Colonic mucosa (tissue), 4 donors: ENCODE results near the gene POP5. TPM values are rescaled to one million over a fixed set of nuclear protein-coding genes. Genes with fewer than 3 reads are reported as not detected.

Experiments
- DNase-seq: peaks from one replicate; pipeline ENCODE4 v3.0.0-alpha.2; 2020
- H3K27ac ChIP-seq: fragments of 200-600 bp; one replicate; pipeline ENCODE4 v1.8.0; 2021
- H3K27me3 ChIP-seq: fragments of 200-600 bp; one replicate; pipeline ENCODE4 v1.8.0; 2021
- H3K36me3 ChIP-seq: fragments of 200-600 bp; one replicate; pipeline ENCODE4 v1.8.0; 2021
- H3K4me1 ChIP-seq: fragments of 200-600 bp; one replicate; pipeline ENCODE4 v1.8.0; 2021; ENCODE audit warnings: mild to moderate bottlenecking
- H3K4me3 ChIP-seq: fragments of 200-600 bp; one replicate; pipeline ENCODE4 v1.8.0; 2021
- H3K9ac ChIP-seq, 2 donors: one replicate each; pipeline ENCODE4 v1.7.0; 2013; ENCODE audit warnings: control low read depth in 2 of 2, low read depth in 2 of 2, low read length in 2 of 2
- H3K9me3 ChIP-seq: fragments of 200-600 bp; one replicate; pipeline ENCODE4 v1.8.0; 2021
- intact Hi-C: fragments of 100-400 bp; cut with DNase I; formaldehyde crosslinking; loops from one replicate; pipeline ENCODE4 v1.14.1; 2022
- total RNA-seq, 2 donors: library from RNA; stranded (reverse); fragmentation: NEBNext Ultra II Directional in 1 of 2; extraction: Animal tissue kit (Norgen Biotek cat#: 25700) in 1 of 2; gene quantifications; one replicate each; pipeline ENCODE4 v1.2.1, GENCODE V29; 2021
- TF ChIP-seq, protein P1 (sequence below): fragments of 200-600 bp; IDR thresholded peaks from one replicate; pipeline ENCODE4 v1.8.0; 2022; ENCODE audit warnings: antibody characterized with exemption, mild to moderate bottlenecking
- donor health status: healthy.
- donor health status: DM: no; HTN: no; CAD: no.
- donor health status: DM: no; HTN: no; CAD: no.

The POP5 gene
- total RNA-seq, 2 donors from 2014 or later, result 22.8 to 77.7 TPM

- intact Hi-C loops, result loop anchor here (10.0 kb wide), 1 partner anchor 505 kb away; no protein-coding TSS in a partner anchor
- H3K9me3 ChIP-seq, result no peaks in the 10 kb centered on the region
- no peak overlapping the region for H3K4me3 ChIP-seq
- no peak overlapping the region for H3K27ac ChIP-seq
- no peaks in the 10 kb centered on the region for H3K36me3 ChIP-seq
- TF ChIP-seq, protein P1, sequence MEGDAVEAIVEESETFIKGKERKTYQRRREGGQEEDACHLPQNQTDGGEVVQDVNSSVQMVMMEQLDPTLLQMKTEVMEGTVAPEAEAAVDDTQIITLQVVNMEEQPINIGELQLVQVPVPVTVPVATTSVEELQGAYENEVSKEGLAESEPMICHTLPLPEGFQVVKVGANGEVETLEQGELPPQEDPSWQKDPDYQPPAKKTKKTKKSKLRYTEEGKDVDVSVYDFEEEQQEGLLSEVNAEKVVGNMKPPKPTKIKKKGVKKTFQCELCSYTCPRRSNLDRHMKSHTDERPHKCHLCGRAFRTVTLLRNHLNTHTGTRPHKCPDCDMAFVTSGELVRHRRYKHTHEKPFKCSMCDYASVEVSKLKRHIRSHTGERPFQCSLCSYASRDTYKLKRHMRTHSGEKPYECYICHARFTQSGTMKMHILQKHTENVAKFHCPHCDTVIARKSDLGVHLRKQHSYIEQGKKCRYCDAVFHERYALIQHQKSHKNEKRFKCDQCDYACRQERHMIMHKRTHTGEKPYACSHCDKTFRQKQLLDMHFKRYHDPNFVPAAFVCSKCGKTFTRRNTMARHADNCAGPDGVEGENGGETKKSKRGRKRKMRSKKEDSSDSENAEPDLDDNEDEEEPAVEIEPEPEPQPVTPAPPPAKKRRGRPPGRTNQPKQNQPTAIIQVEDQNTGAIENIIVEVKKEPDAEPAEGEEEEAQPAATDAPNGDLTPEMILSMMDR, result no peak
- H3K27me3 ChIP-seq, result no peaks in the 10 kb centered on the region
- no peak overlapping the region for H3K9ac ChIP-seq
- no peaks in the 10 kb centered on the region for H3K4me1 ChIP-seq
- no peak for DNase-seq
Measured at GRCh38 chr12:120599672-120600552, 18.7 kb upstream of the POP5 start.

DNA sequence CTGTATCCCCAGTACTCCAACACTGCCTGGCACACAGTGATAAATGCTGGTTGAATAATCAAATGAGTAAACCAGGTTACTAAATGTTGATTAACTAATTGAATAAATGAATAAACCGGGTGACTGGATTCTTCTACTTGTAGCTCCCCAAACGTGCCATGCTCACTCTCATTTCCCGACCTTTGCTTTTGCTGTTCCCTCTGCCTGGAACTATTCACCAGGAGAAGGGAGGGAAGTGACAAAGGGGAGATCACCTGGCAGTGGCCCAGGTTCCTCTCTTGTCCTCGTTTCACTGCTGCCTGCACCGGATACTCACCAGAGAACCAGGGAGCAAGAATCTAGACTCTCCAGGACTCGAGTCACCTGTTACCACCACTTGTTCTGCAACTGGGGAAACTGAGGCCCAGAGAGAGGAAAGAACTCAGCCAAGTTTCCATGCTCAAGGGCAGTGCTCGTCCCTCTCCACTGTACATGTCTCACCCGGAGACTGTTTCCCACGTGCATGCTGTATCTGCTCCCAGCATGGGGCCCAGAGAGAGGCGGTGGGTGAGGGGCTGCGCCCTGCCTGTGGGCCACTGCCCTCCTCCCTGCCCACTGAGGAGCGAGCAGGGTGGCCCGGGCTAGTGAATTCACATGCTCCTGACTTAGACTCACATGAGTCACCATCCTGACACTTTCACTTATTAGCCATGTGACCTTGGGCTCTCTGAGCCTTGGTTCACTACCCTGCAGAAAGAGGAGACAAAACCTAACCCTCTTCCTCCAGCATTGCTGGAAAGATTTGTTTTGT is 17.7 kb upstream of the POP5 start:
- no peak for DNase-seq

GRCh38 chr12:120597861-120598260 is 16.7 kb upstream of the POP5 start:
- H3K9me3 ChIP-seq, result no peaks in the 10 kb centered on the region
- H3K36me3 ChIP-seq, result no peaks in the 10 kb centered on the region
- H3K27me3 ChIP-seq, result no peaks in the 10 kb centered on the region
- no peak overlapping the region for H3K4me3 ChIP-seq
- no peak for DNase-seq
- TF ChIP-seq, protein P1, result no peak
- no peaks in the 10 kb centered on the region for H3K4me1 ChIP-seq
- intact Hi-C loops, result loop anchor here (10.0 kb wide), 1 partner anchor 507 kb away; no protein-coding TSS in a partner anchor
- no peak overlapping the region for H3K9ac ChIP-seq
- H3K27ac ChIP-seq, result no peak overlapping the region

More for the DNA sequence above, 17.7 kb upstream of the POP5 start:
- no peaks in the 10 kb centered on the region for H3K4me1 ChIP-seq
- H3K9ac ChIP-seq, result no peak overlapping the region
- H3K27me3 ChIP-seq, result no peaks in the 10 kb centered on the region
- no peaks in the 10 kb centered on the region for H3K36me3 ChIP-seq
- H3K9me3 ChIP-seq, result no peaks in the 10 kb centered on the region
- TF ChIP-seq, protein P1, result no peak
- no peak overlapping the region for H3K27ac ChIP-seq
- no peak overlapping the region for H3K4me3 ChIP-seq
- intact Hi-C loops, result loop anchor here (10.0 kb wide), 1 partner anchor 506 kb away; no protein-coding TSS in a partner anchor

DNA sequence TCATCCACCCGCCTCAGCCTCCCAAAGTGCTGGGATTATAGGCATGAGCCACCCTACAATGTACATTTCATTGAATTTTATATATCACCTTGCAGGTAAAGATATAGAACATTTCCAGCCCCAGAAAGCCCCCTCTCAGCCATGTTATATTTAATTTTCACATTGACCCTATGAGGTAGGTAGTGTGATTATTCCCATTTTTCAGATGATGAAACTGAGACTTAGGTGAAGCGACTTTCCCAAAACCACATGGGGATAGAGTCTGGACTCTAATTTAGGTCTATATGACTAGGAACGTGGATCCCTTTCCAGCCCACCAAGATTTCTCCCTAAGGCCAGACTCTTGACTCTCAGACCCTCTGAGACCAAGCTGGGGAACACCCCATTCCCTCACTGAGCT is 15.7 kb upstream of the POP5 start:
- Histone ChIP-seq H3K4me3 (no peak overlapping the region), H3K27ac (no peak overlapping the region), H3K9me3 (no peaks in the 10 kb centered on the region), H3K4me1 (no peaks in the 10 kb centered on the region), H3K36me3 (no peaks in the 10 kb centered on the region), H3K9ac (no peak overlapping the region), H3K27me3 (no peaks in the 10 kb centered on the region)
- no peak for DNase-seq
- intact Hi-C loops, result loop anchor here (10.0 kb wide), 1 partner anchor 508 kb away; no protein-coding TSS in a partner anchor
- TF ChIP-seq, protein P1, result no peak
